Small intestine (tissue), 16 donors: ENCODE measurements around the gene GOLGA8G. TPM values are rescaled to one million over a fixed set of nuclear protein-coding genes. Genes with fewer than 3 reads are reported as not detected.
"Not testable (repeated sequence)": the region's sequence is repeated elsewhere in the genome, so short reads cannot be mapped to it uniquely, and the experiment has no call there.

Source experiments
- DNase-seq, 2 donors: peaks; one replicate each; pipeline versions ENCODE4 v3.0.0 to v3.0.0-alpha.2; 2013
- FAIRE-seq: peaks from 2 replicates; lab custom pipeline; 2012; peaks lifted over from hg19 to GRCh38; lab: Jason Lieb, UNC
- H3K27ac ChIP-seq, 3 donors: one replicate each; pipeline ENCODE4 v1.5.1; 2013; ENCODE audit warnings: low read length in 2 of 3, mild to moderate bottlenecking in 2 of 3, control low read depth in 1 of 3, inconsistent platforms in 1 of 3, low read depth in 1 of 3, moderate library complexity in 1 of 3
- H3K27me3 ChIP-seq, 3 donors: one replicate each; pipeline ENCODE4 v1.6.1; 2013; ENCODE audit warnings: low read length in 3 of 3, inconsistent platforms in 1 of 3; ENCODE audit not compliant: control insufficient read depth in 3 of 3, insufficient read depth in 3 of 3
- H3K36me3 ChIP-seq, 3 donors: one replicate each; pipeline ENCODE4 v1.6.1; 2013; ENCODE audit warnings: low read length in 3 of 3, inconsistent platforms in 1 of 3, low read depth in 1 of 3, mild to moderate bottlenecking in 1 of 3, moderate library complexity in 1 of 3; ENCODE audit not compliant: control insufficient read depth in 3 of 3, insufficient read depth in 2 of 3
- H3K4me1 ChIP-seq, 3 donors: one replicate each; pipeline ENCODE4 v1.6.1; 2013; ENCODE audit warnings: low read length in 2 of 3, inconsistent platforms in 1 of 3, low read depth in 1 of 3, mild to moderate bottlenecking in 1 of 3, moderate library complexity in 1 of 3; ENCODE audit not compliant: control insufficient read depth in 3 of 3, insufficient read depth in 2 of 3
- H3K4me3 ChIP-seq, 3 donors: one replicate each; pipeline ENCODE4 v1.5.1; 2013; ENCODE audit warnings: low read length in 3 of 3, control low read depth in 1 of 3, inconsistent platforms in 1 of 3, low read depth in 1 of 3, mild to moderate bottlenecking in 1 of 3, moderate library complexity in 1 of 3
- H3K9me3 ChIP-seq, 2 donors: one replicate each; pipeline ENCODE4 v1.6.1; 2013; ENCODE audit warnings: low read depth in 1 of 2, low read length in 1 of 2; ENCODE audit not compliant: control insufficient read depth in 2 of 2, insufficient read depth in 1 of 2
- WGBS, 3 donors: extraction: QIAGEN DNeasy Blood & Tissue Kit; methylation state at CpG; one replicate each; pipeline ENCODE4 v1.1.7; 2013; 5-methylcytosine and 5-hydroxymethylcytosine counted together
- long read RNA-seq, 10 donors: transcript quantifications; one replicate each; lab custom pipeline, GENCODE V29; 2026
- polyA plus RNA-seq, 4 donors: library from polyadenylated mRNA; stranded (reverse) in 3 of 4; unstranded in 1 of 4; fragments of 200-250 nt in 3 of 4; fragments of 120-200 nt in 1 of 4; gene quantifications; one replicate each; pipeline versions ENCODE4 v1.2.1 to v1.2.3, GENCODE V29; 2013
- donor health status: healthy with polysubstance abuse.
- donor health status: control.
- donor health status: control.
- donor health status: Bipolar disorder and iron deficiency.
- donor health status: healthy.

Gene GOLGA8G
- polyA plus RNA-seq: not detected
- long read RNA-seq, donor 1: 0 reads
- long read RNA-seq, donor 2: 0 reads
- long read RNA-seq, donor 3: 0 reads
- long read RNA-seq, donor 4: 0 reads
- long read RNA-seq, donor 5: 0 reads
- long read RNA-seq, donor 6: 0 reads
- long read RNA-seq, donor 7: 0 reads
- long read RNA-seq, donor 8: 0 reads
- long read RNA-seq, donor 9: 0 reads
- long read RNA-seq, donor 10: 0 reads

- 64 to 74% (median 65%) methylated on average over 3 of the region's 6 CpGs for WGBS, 3 donors
- FAIRE-seq, H3K27ac ChIP-seq, H3K36me3 ChIP-seq, H3K27me3 ChIP-seq, H3K4me1 ChIP-seq, H3K4me3 ChIP-seq, H3K9me3 ChIP-seq: not testable (repeated sequence)
- DNase-seq: peak in 1 of 2 donors; percentile 0
Observed at GRCh38 chr15:28532954-28533353, at the start of gene GOLGA8G. GOLGA8G (minus strand) TSS chr15:28532971; CDS start chr15:28532909, 62 bp downstream.

GRCh38 chr15:28573351-28573750 lies 40.6 kb upstream of the GOLGA8G start:
- H3K27me3 ChIP-seq, H3K27ac ChIP-seq, H3K9me3 ChIP-seq, H3K4me1 ChIP-seq, H3K36me3 ChIP-seq, DNase-seq, FAIRE-seq, H3K4me3 ChIP-seq: not testable (repeated sequence)
- 85 to 91% (median 87%) methylated on average over 11 of the region's 13 CpGs for WGBS, 3 donors

- not testable (repeated sequence) for H3K4me1 ChIP-seq, H3K27ac ChIP-seq, H3K9me3 ChIP-seq, FAIRE-seq, H3K36me3 ChIP-seq, H3K27me3 ChIP-seq, DNase-seq, H3K4me3 ChIP-seq
- WGBS, 3 donors: no CpG with 5 or more reads among the region's 7 CpGs
Observed at GRCh38 chr15:28553268-28553667, 20.5 kb upstream of the GOLGA8G start, which contains the start of gene GOLGA6L25. GOLGA6L25 (plus strand) TSS chr15:28553568; CDS start chr15:28553629, 61 bp downstream.

GRCh38 chr15:28515208-28515607 lies 17.6 kb downstream of the GOLGA8G start:
- FAIRE-seq, H3K27me3 ChIP-seq, H3K4me3 ChIP-seq, H3K4me1 ChIP-seq, H3K27ac ChIP-seq, H3K36me3 ChIP-seq, H3K9me3 ChIP-seq, DNase-seq: not testable (repeated sequence)
- 63 to 85% (median 84%) methylated on average over 2 of the region's 11 CpGs for whole genome bisulfite sequencing, 3 donors

GRCh38 chr15:28514128-28514527 lies 18.6 kb downstream of the GOLGA8G start:
- not testable (repeated sequence) for H3K27ac ChIP-seq, FAIRE-seq, DNase-seq, H3K9me3 ChIP-seq, H3K27me3 ChIP-seq, H3K36me3 ChIP-seq, H3K4me1 ChIP-seq, H3K4me3 ChIP-seq
- WGBS, 3 donors: 90 to 95% (median 92%) methylated on average over 6 to 9 of the region's 22 CpGs

GRCh38 chr15:28508217-28508889 lies 24.4 kb downstream of the GOLGA8G start:
- not testable (repeated sequence) for H3K36me3 ChIP-seq, H3K4me3 ChIP-seq, DNase-seq, FAIRE-seq, H3K9me3 ChIP-seq, H3K4me1 ChIP-seq, H3K27ac ChIP-seq, H3K27me3 ChIP-seq
- WGBS, 3 donors: 5 to 19% methylated on average over 13 to 28 of the region's 63 CpGs; no CpG with 5 or more reads in 1 of the 3 donors

GRCh38 chr15:28481340-28481739 lies 51.4 kb downstream of the GOLGA8G start:
- not testable (repeated sequence) for H3K4me1 ChIP-seq, H3K27me3 ChIP-seq, DNase-seq, H3K27ac ChIP-seq, H3K9me3 ChIP-seq, H3K36me3 ChIP-seq, H3K4me3 ChIP-seq, FAIRE-seq
- no CpG with 5 or more reads among the region's 3 CpGs for WGBS, 3 donors
